HCT116 (cell line): ENCODE data around the gene HMX3. TPM values are rescaled to one million over a fixed set of nuclear protein-coding genes. Genes with fewer than 3 reads are reported as not detected.

Experiments
- ATAC-seq: fragments of 200-7000 bp; cut with Tn5 transposase; 2 replicates; pipeline ENCODE4 v1.9.1; 2020; ENCODE audit warnings: mild to moderate bottlenecking, moderate library complexity
- BruUV-seq: library from RNA; stranded (reverse); fragments of 400-500 nt; replicated peaks from 2 replicates; lab custom pipeline; 2021; lab: Mats Ljungman, UMichigan
- CTCF ChIA-PET: fragments of 300-600 bp; sonication (Branson Sonifier 250); formaldehyde crosslinking; loops from one replicate; lab custom pipeline; 2021; ENCODE audit warnings: antibody characterized with exemption; lab: Charles Lee
- POLR2A ChIA-PET: fragments of 300-600, 350-600 bp; sonication (Branson Sonifier 250); formaldehyde crosslinking; loops from one replicate; lab custom pipeline; 2021; ENCODE audit warnings: antibody characterized with exemption; lab: Charles Lee
- RAD21 ChIA-PET, 2 experiments: fragments of 300-600 bp; sonication (Branson Sonifier 250); formaldehyde crosslinking; loops; one replicate each; lab custom pipeline; 2023; ENCODE audit warnings: low total read pairs in 2 of 2; ENCODE audit not compliant: uncharacterized antibody in 2 of 2, unreplicated experiment in 2 of 2, low non-redundant PET in 1 of 2; lab: Charles Lee
- DNase-seq: peaks from one replicate; pipeline ENCODE4 v3.0.0-alpha.2; 2010; ENCODE audit warnings: low read depth, low spot score
- H2AFZ ChIP-seq: fragments of 200-600 bp; shearing (Covaris generic), sonication (generic); 2 replicates; pipeline ENCODE4 v1.6.1; 2017; ENCODE audit warnings: low read depth, mixed run types, mixed read lengths, antibody characterized with exemption, low read length; ENCODE audit not compliant: poor library complexity, severe bottlenecking
- H3K27ac ChIP-seq: 2 replicates; pipeline ENCODE4 v1.5.1; 2012; ENCODE audit warnings: low read depth, low read length
- H3K27me3 ChIP-seq: fragments of 200-600 bp; sonication (generic); 2 replicates; pipeline ENCODE4 v1.6.1; 2016; ENCODE audit warnings: mixed run types, low read length, mixed read lengths; ENCODE audit not compliant: insufficient read depth
- H3K36me3 ChIP-seq, 2 experiments: fragments of 200-500 bp in 1 of 2; fragments of 200-600 bp in 1 of 2; sonication (Bioruptor generic) in 1 of 2; sonication (generic) in 1 of 2; 2 replicates each; pipeline versions ENCODE4 v1.5.1 to v1.6.1; 2014 to 2016; ENCODE audit warnings: low read length in 2 of 2, inconsistent platforms in 1 of 2, mixed read lengths in 1 of 2, mixed run types in 1 of 2; ENCODE audit not compliant: insufficient read depth in 2 of 2, control insufficient read depth in 1 of 2
- H3K4me1 ChIP-seq, 2 experiments: fragments of 200-600 bp in 1 of 2; sonication (generic) in 1 of 2; 2 replicates each; pipeline versions ENCODE4 v1.5.1 to v1.6.1; 2012 to 2017; ENCODE audit warnings: low read length in 2 of 2, inconsistent platforms in 1 of 2, mild to moderate bottlenecking in 1 of 2, mixed read lengths in 1 of 2, mixed run types in 1 of 2, moderate library complexity in 1 of 2; ENCODE audit not compliant: insufficient read depth in 2 of 2, control insufficient read depth in 1 of 2
- H3K4me2 ChIP-seq: fragments of 200-600 bp; sonication (generic); 2 replicates; pipeline ENCODE4 v1.6.1; 2017; ENCODE audit warnings: mixed run types, low read length, mixed read lengths
- H3K4me3 ChIP-seq, 2 experiments: fragments of 200-600 bp in 1 of 2; sonication (generic) in 1 of 2; replicated peaks in 1 of 2; 2 replicates each; pipeline ENCODE4 v1.5.1; 2011 to 2016; ENCODE audit warnings: low read length in 2 of 2, control low read depth in 1 of 2, low read depth in 1 of 2, mild to moderate bottlenecking in 1 of 2, mixed read lengths in 1 of 2, mixed run types in 1 of 2
- H3K79me2 ChIP-seq: fragments of 200-600 bp; sonication (generic); 2 replicates; pipeline ENCODE4 v1.6.1; 2017; ENCODE audit warnings: mild to moderate bottlenecking, mixed run types, low read length, moderate library complexity, mixed read lengths; ENCODE audit not compliant: insufficient read depth
- H3K9ac ChIP-seq: fragments of 200-600 bp; sonication (generic); 2 replicates; pipeline ENCODE4 v1.6.1; 2016; ENCODE audit warnings: low read length, mixed read lengths
- H3K9me2 ChIP-seq: fragments of 200-600 bp; sonication (generic), shearing (Covaris generic); 2 replicates; pipeline ENCODE4 v1.6.1; 2017; ENCODE audit warnings: mixed run types, mild to moderate bottlenecking, moderate library complexity; ENCODE audit not compliant: insufficient read depth
- H3K9me3 ChIP-seq, 2 experiments: fragments of 200-500 bp in 1 of 2; fragments of 200-600 bp in 1 of 2; sonication (Bioruptor generic) in 1 of 2; sonication (generic) in 1 of 2; 2 replicates each; pipeline ENCODE4 v1.6.1; 2014 to 2017; ENCODE audit warnings: low read length in 2 of 2, mixed read lengths in 2 of 2, inconsistent platforms in 1 of 2, low read depth in 1 of 2, mild to moderate bottlenecking in 1 of 2, mixed run types in 1 of 2, moderate library complexity in 1 of 2; ENCODE audit not compliant: control insufficient read depth in 1 of 2, insufficient read depth in 1 of 2
- H4K20me1 ChIP-seq: fragments of 200-600 bp; sonication (generic), shearing (Covaris generic); 2 replicates; pipeline ENCODE4 v1.6.1; 2017; ENCODE audit warnings: mixed run types, mild to moderate bottlenecking, moderate library complexity; ENCODE audit not compliant: insufficient read depth
- CTCF ChIP-seq, 3 experiments: fragments of 200-600 bp in 1 of 3; sonication (generic) in 1 of 3; IDR thresholded peaks in 2 of 3; conservative IDR thresholded peaks in 1 of 3; 2 replicates each; pipeline ENCODE4 v1.5.1; 2012 to 2017; ENCODE audit warnings: low read depth in 2 of 3, low read length in 2 of 3, antibody characterized with exemption in 1 of 3, borderline replicate concordance in 1 of 3, control low read depth in 1 of 3, mild to moderate bottlenecking in 1 of 3, mixed read lengths in 1 of 3, mixed run types in 1 of 3, moderate library complexity in 1 of 3; ENCODE audit not compliant: insufficient read depth in 1 of 3
- EZH2phosphoT487 ChIP-seq: fragments of 200-600 bp; IDR thresholded peaks from 2 replicates; pipeline ENCODE4 v1.6.1; 2018; ENCODE audit warnings: antibody characterized with exemption, borderline replicate concordance
- FOSL1 ChIP-seq: IDR thresholded peaks from 2 replicates; pipeline ENCODE4 v1.6.1; 2012; ENCODE audit warnings: low read depth
- JUND ChIP-seq: IDR thresholded peaks from 2 replicates; pipeline ENCODE4 v1.6.1; 2012
- REST ChIP-seq: IDR thresholded peaks from 2 replicates; pipeline ENCODE4 v1.6.1; 2012; ENCODE audit warnings: low read depth
- SRF ChIP-seq: IDR thresholded peaks from 2 replicates; pipeline ENCODE4 v1.6.1; 2012; ENCODE audit warnings: low read depth
- ZBTB33 ChIP-seq: IDR thresholded peaks from 2 replicates; pipeline ENCODE4 v1.6.1; 2011; ENCODE audit warnings: mild to moderate bottlenecking, low read length, moderate library complexity; ENCODE audit not compliant: insufficient replicate concordance; ENCODE audit errors: extremely low read depth
- ZNF274 ChIP-seq: fragments of 200-500 bp; sonication (Bioruptor generic); IDR thresholded peaks from 2 replicates; pipeline ENCODE4 v1.6.1; 2014; ENCODE audit warnings: mild to moderate bottlenecking, low read depth, low read length, inconsistent platforms
- intact Hi-C: fragments of 100-400 bp; cut with micrococcal nuclease; formaldehyde crosslinking; loops from 2 replicates; pipeline ENCODE4 v1.10.0; 2022
- total RNA-seq: library from RNA; stranded (reverse); gene quantifications from one replicate; pipeline ENCODE4 v1.2.1, GENCODE V29; 2021; ENCODE audit not compliant: unreplicated experiment

The HMX3 gene
- total RNA-seq, 1 experiment from 2014 or later = not detected

GRCh38 chr10:123134915-123135414 lies 805 bp upstream of the HMX3 start:
- BruUV-seq = no TSS peak
- Histone ChIP-seq H3K27me3 (no peaks in the 10 kb centered on the region), H3K9ac (no peak overlapping the region), H3K27ac (no peak overlapping the region; the same call in 1 of the 2 replicates), H3K79me2 (no peaks in the 10 kb centered on the region), H3K9me2 (no peaks in the 10 kb centered on the region), H3K9me3 (no peaks in the 10 kb centered on the region), H2AFZ (no peak overlapping the region), H4K20me1 (no peaks in the 10 kb centered on the region), H3K4me1 (peaks cover 5 to 15% of the 10 kb centered on the region in 2 experiments; a peak in 2 of 4 replicates), H3K36me3 (no peaks in the 10 kb centered on the region), H3K4me3 (no peak overlapping the region), H3K4me2 (no peak overlapping the region)
- ChIA-PET POLR2A (no interaction called here), RAD21 (no interaction called here), CTCF (interaction anchor here (1.1 to 2.2 kb wide), 3 partner anchors 10 to 423 kb away, joined by 3 to 9 read pairs (median 6); partner anchors contain the start of gene BUB3)
- DNase-seq (no peak), ATAC-seq (no peak)
- intact Hi-C loops = no loop called here
- TF ChIP-seq FOSL1 = no peak
- no peak for TF ChIP-seq ZBTB33
- TF ChIP-seq JUND = no peak
- no peak for TF ChIP-seq EZH2phosphoT487
- TF ChIP-seq ZNF274 = no peak
- no peak for TF ChIP-seq REST
- no peak for TF ChIP-seq CTCF (IDR thresholded peaks at IDR 0.05 in 2 of 3, conservative IDR thresholded peaks at IDR 0.05 in 1 of 3; ENCODE audit: borderline replicate concordance in 1 of 3, insufficient read depth in 1 of 3, low read depth in 2 of 3, low read length in 2 of 3)
- TF ChIP-seq SRF = no peak
